NCI-H128 (cell line): ENCODE measurements around the gene PLEKHO2.
"Not testable (repeated sequence)": the region's sequence is repeated elsewhere in the genome, so short reads cannot be mapped to it uniquely, and the experiment has no call there.

Source experiments
- DNase-seq: peaks from one replicate; lab custom pipeline; 2025; ENCODE audit not compliant: unreplicated experiment; lab: John Stamatoyannopoulos, UW

PLEKHO2 gene, protein sequence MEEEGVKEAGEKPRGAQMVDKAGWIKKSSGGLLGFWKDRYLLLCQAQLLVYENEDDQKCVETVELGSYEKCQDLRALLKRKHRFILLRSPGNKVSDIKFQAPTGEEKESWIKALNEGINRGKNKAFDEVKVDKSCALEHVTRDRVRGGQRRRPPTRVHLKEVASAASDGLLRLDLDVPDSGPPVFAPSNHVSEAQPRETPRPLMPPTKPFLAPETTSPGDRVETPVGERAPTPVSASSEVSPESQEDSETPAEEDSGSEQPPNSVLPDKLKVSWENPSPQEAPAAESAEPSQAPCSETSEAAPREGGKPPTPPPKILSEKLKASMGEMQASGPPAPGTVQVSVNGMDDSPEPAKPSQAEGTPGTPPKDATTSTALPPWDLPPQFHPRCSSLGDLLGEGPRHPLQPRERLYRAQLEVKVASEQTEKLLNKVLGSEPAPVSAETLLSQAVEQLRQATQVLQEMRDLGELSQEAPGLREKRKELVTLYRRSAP

DNA sequence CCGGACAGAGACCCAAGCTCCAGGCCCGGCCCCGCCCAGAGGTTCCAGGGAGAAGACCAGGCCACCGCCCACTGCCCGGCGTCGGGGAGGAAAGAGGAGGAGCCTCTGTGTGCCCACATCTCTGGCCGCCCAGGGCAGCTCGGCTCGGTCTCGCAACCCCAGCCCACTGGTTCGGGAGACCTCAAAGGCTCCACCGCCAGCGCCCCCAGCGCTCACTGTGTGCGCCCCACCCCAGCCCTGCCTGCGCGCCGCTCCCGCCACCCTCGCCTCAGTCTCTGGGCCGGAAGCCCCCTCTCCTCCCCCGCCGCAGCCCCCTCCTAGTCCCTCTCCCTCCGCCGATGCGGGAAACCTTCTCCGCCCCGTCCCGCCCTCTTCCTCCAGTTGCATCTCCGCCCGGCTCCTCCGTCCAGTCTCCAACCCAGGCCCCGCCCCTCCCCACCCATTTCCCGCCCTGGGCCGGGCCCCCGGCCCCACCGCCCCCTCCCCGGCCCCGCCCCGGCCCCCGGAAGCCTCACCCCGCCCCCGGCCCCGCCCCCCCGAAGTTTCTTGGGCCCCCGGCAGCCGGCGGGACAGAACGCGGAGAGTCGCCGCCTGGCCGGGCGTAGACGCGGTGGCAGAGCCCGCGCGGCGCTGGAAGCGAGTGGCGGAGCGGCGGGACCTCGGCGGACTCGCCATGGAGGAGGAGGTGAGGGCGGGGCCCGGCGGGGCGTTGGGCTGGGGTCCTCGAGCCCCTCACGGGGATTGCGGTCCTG, at the start of gene PLEKHO2:
Gene PLEKHO2 (plus strand): TSS at position 572 of the 752 bp plus-strand sequence. CDS start 102 bp downstream, at position 674.
- DNase-seq, result peak; percentile 57

DNA sequence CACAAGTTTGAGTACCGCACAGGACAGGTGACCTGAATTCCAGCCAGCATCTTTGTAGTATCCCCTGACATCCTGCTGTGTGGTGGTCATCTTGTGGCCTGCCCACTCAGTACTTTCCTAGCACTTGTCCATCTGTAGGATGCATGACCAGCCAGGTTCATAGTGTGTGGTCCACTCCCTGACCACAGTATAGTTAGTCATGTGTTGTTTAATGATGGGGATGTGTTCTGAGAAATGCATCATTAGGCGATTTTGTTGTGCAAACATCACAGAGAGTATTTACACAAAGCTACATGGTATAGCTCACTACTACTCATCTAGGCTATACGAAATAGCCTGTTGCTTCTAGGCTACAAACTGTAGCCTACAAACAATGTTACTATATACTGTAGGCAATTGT, 49.4 kb upstream of the PLEKHO2 start:
- DNase-seq, result no peak

DNA sequence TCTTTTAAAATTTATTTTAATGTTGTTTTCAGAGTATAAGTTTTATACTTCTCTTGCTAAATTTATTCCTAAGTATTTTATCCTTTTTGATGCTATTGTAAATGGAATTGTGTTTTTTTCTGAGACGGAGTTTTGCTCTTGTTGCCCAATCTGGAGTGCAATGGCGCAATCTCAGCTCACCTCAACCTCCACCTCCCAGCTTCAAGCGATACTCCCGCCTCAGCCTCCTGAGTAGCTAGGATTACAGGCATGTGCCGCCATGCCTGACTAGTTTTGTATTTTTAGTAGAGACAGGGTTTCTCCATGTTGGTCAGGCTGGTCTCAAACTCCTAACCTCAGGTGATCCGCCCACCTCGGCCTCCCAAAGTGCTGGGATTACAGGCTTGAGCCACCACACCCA, 46.4 kb upstream of the PLEKHO2 start:
- DNase-seq, result not testable (repeated sequence)

DNA sequence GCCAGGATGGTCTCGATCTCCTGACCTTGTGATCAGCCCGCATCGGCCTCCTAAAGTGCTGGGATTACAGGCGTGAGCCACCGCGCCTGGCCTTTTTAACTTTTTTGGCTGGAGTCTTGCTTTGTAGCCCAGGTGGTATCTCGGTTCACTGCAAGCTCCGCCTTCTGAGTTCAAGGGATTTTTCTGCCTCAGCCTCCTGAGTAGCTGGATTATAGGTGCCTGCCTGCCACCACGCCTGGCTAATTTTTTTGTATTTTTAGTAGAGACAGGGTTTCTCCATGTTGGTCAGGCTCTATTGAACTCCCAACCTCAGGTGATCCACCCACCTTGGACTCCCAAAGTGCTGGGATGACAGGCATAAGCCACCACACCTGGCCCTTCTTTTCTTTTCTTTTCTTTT, 45.8 kb upstream of the PLEKHO2 start:
- DNase-seq, result not testable (repeated sequence)

DNA sequence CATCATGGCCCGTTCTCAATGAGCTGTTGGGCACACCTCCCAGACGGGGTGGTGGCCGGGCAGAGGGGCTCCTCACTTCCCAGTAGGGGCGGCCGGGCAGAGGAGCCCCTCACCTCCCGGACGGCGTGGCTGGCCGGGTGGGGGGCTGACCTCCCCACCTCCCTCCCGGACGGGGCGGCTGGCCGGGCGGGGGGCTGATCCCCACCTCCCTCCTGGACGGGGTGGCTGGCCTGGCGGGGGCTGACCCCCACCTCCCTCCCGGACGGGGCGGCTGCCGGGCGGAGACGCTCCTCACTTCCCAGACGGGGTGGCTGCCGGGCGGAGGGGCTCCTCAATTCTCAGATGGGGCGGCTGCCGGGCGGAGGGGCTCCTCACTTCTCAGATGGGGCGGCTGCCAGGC, 42.8 kb upstream of the PLEKHO2 start:
- DNase-seq, result not testable (repeated sequence)

DNA sequence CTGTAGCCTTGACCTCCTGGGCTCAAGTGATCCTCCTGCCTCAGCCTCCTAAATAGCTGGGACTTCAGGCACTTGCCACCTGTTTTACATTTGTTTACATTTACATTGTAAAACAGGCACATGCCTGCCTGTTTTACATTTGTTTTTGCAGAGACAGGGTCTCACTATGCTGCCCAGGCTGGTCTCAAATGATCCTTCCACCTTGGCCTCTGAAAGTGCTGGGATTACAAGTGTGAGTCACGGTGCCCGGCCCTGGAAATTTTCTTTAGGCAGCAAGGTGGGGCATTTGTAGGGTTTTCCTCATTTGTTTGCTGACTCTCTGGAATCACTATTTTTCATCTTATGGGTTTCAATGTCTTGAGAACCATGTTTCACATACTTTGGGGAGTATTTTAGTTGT, 41.2 kb upstream of the PLEKHO2 start:
- no peak for DNase-seq

DNA sequence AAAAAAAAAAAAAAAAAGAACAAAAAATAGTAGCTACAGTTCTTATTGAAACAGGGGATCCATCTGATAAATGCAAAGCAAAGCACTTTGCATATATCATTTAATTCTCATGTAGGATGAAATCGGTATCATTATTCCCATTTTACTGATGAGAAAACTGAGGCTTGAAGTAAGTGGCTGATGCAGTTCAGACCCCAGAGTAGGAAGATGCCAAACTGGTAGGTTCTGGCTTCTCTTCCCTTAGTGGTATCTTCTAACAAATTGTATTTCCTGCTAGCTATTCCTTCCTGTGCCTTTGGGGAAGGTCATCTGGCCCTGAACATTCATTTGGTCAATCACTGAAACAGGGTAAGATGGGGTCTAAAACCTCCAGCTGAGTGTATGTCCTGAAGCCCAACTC, 38.2 kb upstream of the PLEKHO2 start:
- DNase-seq, result no peak

DNA sequence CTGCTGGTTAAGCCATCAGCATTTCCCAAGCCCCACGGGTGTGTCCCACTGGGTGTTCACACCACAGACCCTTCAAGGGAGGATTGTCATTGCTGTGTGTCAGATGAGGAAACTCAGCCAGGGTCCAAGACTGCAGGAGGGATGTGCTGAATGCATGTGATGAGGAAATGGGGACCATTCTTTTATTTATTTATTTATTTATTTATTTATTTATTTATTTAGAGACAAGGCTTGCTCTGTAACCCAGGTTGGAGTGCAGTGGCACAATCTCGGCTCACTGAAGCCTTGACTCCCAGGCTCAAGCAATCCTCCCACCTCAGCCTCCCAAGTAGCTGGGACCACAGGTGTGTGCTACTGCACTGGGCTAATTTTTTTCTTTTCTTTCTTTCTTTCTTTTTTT, 37.1 kb upstream of the PLEKHO2 start:
- DNase-seq, result no peak

DNA sequence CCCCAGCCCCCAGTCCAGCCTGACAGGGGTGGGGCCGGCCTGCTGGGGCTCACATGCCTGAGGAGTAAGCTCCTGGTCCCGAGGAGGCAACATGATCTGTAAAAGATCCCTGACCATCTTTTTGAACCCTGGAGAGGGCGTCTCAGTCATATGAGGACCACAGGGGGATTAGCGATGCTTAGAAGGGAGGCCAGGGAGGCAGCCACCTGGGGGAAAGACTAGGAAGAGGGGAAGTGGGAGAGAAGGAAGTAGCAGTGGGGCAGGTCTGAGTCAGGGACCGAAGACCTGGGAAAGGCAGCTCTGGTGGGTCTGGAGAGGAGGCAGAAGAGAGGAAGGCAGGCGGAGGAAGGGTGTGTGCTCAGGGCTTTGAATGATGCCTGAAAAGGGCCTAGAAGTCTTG, 35.2 kb upstream of the PLEKHO2 start:
- no peak for DNase-seq

DNA sequence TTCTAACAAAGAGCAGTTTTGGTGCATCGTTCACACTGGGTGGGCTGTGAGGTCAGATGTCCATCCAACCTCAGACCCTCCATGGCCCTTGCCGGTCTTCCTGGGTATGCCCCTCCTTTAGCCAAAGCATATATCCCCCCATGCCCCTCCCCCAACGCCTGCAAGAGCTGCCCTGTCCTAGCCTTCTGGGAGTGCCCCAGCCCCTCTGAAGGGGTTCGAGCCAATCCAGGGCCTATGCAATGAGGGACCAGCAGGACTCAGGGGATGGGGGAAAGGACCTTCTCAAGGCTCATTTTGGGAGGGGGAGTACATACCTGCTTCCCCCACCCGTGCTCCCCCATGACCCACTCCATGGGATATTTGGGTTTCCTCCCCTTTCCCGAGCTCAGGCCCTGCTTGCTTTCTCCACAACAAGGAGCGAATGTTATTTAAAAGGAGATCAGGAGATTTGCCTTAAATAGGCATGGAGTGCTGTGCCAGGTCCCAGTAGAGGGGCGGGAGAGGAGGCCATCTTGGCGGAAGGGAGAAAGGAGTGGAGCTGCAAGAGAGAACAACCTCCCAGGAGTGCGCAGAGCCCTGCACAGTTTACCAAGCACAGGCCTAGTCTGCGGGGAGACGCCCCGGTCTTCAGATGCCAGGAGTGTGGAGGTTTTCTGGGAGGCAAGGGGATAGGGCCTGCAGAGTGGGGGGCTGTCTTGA, 34.5 kb upstream of the PLEKHO2 start:
- DNase-seq, result no peak

DNA sequence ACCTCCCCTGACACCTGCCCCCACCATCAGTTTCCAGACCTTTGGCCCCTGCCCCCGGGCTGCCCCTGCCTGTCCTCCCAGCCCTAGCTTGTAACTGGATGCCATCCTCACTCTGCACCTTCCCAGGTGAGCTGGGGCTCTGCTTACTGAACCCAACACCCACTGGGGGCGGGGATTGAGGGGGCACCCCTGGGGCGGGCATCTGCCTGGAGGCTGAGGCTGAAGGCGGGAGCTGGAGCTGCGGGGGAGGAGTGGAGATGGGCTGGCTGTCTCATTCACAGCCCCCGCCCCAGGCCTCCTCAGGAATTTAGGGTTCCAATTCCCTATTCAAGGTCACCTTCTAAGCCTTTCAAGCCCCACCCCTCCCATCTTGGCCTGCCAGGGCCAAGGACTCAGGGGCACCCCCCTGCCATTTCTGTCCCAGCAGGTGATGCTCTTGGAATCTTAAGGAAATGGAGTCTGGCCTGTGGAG, 33.9 kb upstream of the PLEKHO2 start:
- no peak for DNase-seq

DNA sequence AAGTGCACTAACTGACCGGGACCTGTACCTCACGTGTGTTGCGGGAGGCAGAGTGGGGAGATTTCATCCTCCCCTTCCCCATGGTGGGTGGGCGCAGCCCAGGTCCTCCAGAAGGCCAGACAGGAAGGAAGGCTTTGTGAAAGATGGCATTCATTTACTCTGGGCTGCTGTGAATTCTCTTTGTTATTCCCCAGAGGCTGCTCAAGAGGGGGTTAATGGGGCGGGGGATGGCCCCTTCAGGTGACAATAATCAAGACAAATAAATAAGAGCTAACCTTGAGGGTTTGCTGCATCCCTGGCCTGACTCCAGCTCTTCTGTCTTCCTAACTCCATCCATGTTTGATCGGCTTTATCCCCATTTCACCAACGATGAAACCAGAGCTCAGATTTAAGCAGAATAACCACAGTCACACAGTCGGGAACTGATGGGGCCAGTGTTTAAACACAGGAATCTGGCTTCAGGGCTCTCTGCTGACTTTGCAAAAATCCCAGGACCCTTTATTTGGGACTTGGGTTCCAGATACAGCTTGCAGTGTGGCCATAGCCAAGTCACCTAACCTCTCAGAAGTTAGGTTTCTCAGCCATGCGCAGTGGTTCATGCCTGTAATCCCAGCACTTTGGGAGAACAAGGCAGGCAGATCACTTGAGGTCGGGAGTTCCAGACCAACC, 32.8 kb upstream of the PLEKHO2 start:
- no peak for DNase-seq

DNA sequence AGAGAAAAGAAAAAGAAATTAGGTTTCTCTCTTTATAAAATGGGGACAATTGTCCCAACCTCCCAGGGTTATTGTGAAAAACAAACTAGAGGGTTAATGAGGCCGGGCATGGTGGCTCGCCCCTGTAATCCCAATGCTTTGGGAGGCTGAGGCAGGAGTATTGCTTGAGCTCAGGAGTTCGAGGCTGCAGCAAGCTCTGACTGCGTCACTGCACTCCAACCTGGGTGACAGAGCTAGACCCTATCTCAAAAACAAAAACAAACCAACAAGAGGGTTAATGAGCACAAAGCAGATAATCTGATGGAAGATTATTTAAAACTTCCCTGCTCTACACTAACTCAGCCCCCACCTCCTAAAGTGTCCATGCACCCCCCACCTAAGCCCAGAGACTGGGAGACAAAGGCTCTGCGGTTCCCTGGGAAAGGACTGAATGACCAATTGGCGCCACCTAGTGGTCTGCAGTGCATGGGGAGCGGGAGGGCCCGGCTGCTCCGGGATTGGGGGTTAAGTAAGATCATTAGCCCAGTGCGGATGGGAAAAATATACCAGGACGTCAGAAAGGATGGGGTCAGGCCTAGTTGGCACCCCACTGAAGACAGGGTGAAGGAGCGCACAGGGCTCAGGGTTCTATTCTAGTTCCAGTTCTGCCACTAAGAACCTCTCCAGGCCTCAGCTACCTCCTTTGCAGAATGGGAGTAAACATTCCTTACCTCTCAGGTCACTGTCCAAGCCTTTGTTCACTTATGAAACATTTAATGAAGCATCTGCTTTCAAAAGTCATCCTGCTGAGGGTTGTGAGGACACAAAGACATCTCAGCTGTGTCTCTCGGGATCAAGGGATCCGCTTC, 31.8 kb upstream of the PLEKHO2 start:
- peak; percentile 16 for DNase-seq

DNA sequence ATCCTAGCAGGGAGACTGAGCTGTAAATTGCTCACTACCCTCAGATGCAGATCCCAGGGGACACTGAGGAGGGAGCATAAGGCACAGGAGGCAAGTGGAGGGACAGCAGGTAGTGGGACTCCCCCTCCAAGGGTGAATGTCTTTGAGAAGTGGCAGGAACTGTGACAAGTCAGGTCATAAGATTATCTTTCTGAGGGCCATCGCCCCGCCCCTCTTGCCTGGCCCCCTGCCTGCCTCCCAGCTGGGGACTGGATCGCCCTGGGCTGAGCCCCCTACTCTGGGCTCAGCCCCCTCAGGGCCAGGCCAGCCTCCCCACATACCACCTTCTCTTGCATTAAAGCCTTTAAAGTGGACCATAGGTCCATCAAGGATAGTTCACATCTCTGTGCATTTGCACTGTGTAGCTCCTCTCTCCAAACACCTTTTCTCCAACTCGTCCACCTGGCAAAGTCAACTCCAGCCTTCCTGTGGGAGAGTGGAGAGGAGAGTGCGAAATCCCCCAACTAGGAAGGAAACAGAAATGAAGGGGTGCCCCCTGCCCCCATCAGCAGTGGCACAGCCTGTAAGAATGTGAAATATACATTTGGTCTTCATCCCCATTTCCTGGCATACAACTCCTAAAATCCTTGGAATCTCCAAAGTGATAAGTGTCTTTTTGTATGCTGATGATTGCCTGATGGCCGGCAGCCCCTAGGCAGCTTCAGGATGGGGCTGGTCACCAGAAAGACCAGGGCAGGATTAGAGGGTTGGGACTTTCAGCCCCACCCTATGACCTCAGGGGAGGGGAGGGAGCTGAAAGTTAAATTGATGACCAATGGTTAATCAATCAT, 31.0 kb upstream of the PLEKHO2 start:
- no peak for DNase-seq

DNA sequence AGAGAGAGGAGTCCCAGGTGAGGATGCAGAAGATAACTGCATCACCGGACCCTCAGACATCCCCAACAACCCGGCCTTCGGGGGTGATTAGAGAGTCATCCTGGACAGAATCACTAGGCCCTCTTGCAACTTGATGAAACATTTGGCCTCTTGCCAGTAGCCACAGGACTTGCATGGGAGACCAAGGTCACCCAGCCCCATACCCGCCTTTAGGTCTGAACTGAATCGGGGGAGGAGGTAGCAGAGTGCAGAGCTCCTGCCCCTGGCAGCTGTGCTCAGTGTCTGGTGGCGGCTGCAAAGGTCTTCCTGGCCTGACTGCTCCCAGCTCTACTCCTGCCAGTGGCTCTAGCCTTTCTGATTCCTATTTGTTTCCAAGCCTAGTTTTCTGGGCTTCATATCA, 28.6 kb upstream of the PLEKHO2 start:
- no peak for DNase-seq

DNA sequence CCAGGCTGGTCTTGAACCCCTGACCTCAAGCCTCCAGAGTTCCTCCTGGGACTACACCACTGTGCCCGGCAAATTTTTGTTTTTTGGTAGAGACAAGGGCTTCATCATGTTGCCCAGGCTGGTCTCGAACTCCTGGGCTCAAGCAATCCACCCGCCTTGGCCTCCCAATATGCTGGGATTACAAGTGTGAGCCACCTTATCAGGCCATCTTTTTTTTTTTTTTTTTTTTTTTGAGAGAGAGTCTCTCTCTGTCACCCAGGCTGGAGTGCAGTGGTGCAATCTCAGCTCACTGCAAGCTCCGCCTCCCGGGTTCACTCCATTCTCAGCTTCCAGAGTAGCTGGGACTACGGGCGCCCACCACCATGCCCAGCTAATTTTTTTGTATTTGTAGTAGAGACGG, 27.4 kb upstream of the PLEKHO2 start:
- DNase-seq, result not testable (repeated sequence)

DNA sequence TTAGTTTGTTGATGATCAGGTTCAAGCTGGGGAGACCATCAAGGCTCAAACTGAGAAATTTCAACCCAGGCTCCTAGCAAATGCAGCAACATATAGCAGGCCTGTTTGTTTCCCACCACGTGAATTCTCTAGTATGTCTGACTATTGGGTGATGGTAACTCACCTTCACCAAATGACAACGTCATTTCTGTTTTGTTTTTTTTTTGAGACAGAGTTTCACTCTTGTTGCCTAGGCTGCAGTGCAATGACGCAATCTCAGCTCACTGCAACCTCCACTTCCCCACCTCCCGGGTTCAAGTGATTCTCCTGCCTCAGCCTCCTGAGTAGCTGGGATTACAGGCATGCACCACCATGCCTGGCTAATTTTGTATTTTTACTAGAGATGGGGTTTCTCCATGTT, 26.8 kb upstream of the PLEKHO2 start:
- not testable (repeated sequence) for DNase-seq

DNA sequence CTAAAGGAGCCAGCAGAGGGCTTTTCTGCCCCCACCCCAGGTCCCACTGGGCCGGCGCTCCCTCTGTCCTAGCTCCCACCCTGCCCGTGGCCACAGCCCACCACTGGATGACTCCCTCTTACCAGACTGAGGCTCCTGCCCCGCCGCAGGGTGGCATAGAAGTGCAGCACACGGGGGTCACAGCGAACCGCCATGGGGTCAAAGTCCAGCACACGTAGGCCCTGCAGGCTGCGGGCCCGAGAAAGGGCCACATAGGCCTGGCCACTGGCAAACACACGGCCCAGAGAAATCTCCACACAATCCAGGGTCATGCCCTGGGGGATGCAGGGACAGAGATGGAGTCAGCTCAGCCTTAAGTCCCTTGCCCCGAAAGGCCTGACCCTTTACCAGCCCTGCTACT, 25.3 kb upstream of the PLEKHO2 start:
- DNase-seq, result no peak

DNA sequence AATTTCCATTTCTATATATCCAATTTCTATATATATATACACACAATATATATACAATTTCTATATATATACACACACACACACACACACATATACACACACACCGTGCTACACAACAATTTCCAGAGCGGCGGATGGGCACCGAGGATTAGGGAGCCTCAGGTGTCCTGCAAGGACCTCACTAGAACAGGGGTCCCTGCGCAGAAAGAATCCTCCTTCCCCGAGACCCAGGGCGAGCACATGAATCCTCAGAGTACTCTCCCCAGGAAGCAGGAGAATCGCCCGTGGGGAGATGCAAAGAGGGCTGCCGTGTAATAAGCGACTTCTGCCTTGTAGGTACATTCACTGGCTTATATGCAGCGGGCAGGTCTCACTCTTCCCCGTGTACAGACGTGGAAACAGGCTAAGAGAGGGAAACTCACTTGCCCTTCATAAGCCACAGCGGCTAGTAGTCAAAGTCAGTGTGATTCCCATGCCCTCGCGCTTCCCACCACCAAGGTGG, 16.7 kb upstream of the PLEKHO2 start:
- no peak for DNase-seq
